Suprapubic skin (tissue), 4 donors: ENCODE measurements around the gene SPECC1L.
"Not testable (repeated sequence)": the region's sequence is repeated elsewhere in the genome, so short reads cannot be mapped to it uniquely, and the experiment has no call there.

Source experiments
- CTCF ChIP-seq, 2 donors: fragments of 200-600 bp in 1 of 2; fragments of 450-650 bp in 1 of 2; sonication (generic) in 1 of 2; IDR thresholded peaks; one replicate each; pipeline ENCODE4 v1.5.1; 2016 to 2019; ENCODE audit warnings: antibody characterized with exemption in 2 of 2, mild to moderate bottlenecking in 1 of 2, moderate library complexity in 1 of 2
- EP300 ChIP-seq: sonication (generic); formaldehyde crosslinking; IDR thresholded peaks from one replicate; pipeline ENCODE4 v1.6.1; 2017; ENCODE audit warnings: antibody characterized with exemption
- POLR2A ChIP-seq, 2 donors: fragments of 450-650 bp; IDR thresholded peaks; one replicate each; pipeline ENCODE4 v1.6.1; 2017; ENCODE audit warnings: antibody characterized with exemption in 2 of 2, mild to moderate bottlenecking in 2 of 2, moderate library complexity in 2 of 2
- POLR2AphosphoS5 ChIP-seq, 3 donors: sonication (generic); formaldehyde crosslinking; IDR thresholded peaks; one replicate each; pipeline ENCODE4 v1.6.1; 2017; ENCODE audit warnings: antibody characterized with exemption in 3 of 3

GRCh38 chr22:24273906-24274305, 3.3 kb downstream of the SPECC1L start:
- not testable (repeated sequence) for TF ChIP-seq CTCF (IDR thresholded peaks at IDR 0.05); POLR2AphosphoS5 (IDR thresholded peaks at IDR 0.05); POLR2A (IDR thresholded peaks at IDR 0.05); EP300
